ENCODE data around the gene U2AF1L4. TPM values are rescaled to one million over a fixed set of nuclear protein-coding genes. Genes with fewer than 3 reads are reported as not detected.

Gene U2AF1L4
- total RNA-seq, 1 experiment from 2014 or later = 17.6 TPM

DNA sequence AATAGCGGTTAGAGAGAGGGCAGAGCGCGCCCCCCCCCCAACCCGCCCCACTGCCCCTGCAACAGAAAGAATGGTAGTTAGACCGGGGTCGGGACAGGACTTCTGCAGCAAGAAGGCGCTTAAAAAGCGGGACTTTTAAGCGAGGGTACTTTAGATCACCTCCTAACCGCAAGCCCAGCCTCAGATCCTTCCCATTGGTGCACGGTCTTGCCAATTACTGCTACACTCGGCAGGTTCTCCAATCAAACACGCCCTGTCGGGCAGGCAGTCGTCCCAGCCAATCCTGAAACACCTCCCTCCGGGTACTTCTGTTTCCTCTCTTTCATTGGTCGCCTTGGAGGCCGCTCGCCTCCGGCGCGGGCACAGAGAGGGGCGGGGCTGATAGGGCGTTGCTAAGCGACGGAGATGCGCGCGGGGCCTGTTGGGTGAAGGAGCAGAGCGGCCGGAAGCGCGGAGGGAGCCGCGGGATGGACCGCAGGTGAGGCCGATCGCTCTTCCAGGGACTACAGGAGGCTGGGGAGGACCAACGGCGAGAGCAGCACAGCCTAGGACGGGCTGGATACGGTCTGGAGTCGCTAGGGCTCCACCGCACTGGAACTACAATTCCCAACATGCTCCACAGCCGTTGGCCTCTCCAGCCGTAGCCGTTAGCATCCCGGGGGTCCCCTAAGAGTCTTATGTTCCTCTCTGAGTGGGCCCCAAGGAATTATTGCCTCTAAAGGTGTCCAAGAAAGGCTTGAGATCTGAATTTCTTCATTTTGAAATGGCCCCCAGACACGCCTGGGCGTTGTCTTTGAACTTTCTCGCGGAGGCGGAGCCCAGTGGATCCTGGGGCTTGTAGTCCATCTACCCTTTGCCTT lies 12.8 kb upstream of the U2AF1L4 start, which contains the start of gene PROSER3:
TSS of gene PROSER3 (plus strand) at position 428 of the 860 bp plus-strand sequence. CDS start at position 468, 40 bp downstream.
- no peaks in the 10 kb centered on the region for H3K9me3 ChIP-seq (replicated peaks)
- no peaks in the 10 kb centered on the region for H3K27me3 ChIP-seq (replicated peaks)

GRCh38 chr19:35757231-35757748 lies 12.1 kb upstream of the U2AF1L4 start:
- Histone ChIP-seq H3K4me1 (replicated peaks) (peaks cover 16% of the 10 kb centered on the region), H3K9me3 (replicated peaks) (no peaks in the 10 kb centered on the region), H3K4me3 (peak overlapping the region; percentile 61), H3K27ac (peak overlapping the region; percentile 44), H3K36me3 (peaks cover 39% of the 10 kb centered on the region), H3K27me3 (replicated peaks) (no peaks in the 10 kb centered on the region)
- peak in 1 of 2 experiments; percentile 74 for DNase-seq (ENCODE audit: low read depth in 1 of 2, low spot score in 2 of 2)

More for the DNA sequence above, 12.8 kb upstream of the U2AF1L4 start, which contains the start of gene PROSER3:
- Histone ChIP-seq H3K4me1 (replicated peaks) (peaks cover 16% of the 10 kb centered on the region), H3K4me3 (peak within 1 kb of the TSS; percentile 61), H3K27ac (peak within 1 kb of the TSS; percentile 86), H3K36me3 (peaks cover 33% of the 10 kb centered on the region)
- peak; percentile 99 for DNase-seq (ENCODE audit: low read depth in 1 of 2, low spot score in 2 of 2)

DNA sequence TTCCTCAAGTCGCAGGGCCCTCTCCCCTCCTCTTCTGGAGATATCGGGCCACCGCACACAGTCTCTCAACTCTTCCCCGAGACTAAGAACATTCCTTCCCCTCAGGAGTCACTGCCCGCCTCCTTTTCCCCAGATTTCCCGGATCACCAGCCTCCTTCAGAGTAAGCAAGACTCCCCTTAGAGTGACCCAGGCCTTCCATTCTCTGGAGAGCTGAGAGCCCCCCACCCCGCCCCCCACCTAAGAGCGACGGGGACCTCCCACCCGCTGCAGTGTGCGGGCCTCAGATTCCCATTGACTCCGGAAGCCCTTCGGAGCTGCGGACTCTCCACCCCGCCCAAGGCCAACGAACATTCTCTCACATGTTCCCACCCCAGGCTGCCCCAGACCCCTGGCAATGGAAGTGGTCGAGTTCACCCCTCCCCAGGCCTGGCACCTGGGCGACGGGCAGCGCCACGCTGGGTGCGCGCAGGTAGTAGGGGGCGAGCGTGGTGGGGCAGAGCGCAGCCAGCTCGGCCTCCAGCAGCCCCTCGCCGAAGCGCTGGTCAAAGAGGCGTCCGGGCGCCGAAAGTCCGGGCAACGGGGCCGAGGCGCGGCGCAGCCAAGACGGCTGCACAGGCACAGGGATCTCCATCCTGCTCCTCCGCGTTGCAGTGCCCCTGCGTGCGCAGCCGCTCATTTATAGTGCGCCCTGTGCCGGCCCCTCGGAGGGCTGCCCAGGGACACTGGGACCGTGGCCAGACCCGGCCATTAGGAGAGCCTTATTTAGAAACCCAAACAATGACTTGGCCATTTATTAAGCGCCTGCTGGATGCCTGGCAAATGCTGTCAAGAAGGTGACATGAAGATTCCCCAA lies 11.4 kb upstream of the U2AF1L4 start, which contains the start of gene HSPB6:
TSS of gene HSPB6 (minus strand) at position 653 of the 854 bp plus-strand sequence. CDS start at position 632, 21 bp downstream.
- peak within 1 kb of the TSS; percentile 61 for H3K4me3 ChIP-seq
- no peaks in the 10 kb centered on the region for H3K27me3 ChIP-seq (replicated peaks)
- peak within 1 kb of the TSS; percentile 44 for H3K27ac ChIP-seq
- peaks cover 41% of the 10 kb centered on the region for H3K36me3 ChIP-seq
- DNase-seq (ENCODE audit: low read depth in 1 of 2, low spot score in 2 of 2) = no peak
- no peaks in the 10 kb centered on the region for H3K9me3 ChIP-seq (replicated peaks)
- peaks cover 16% of the 10 kb centered on the region for H3K4me1 ChIP-seq (replicated peaks)

GRCh38 chr19:35755550-35756376 lies 10.5 kb upstream of the U2AF1L4 start:
- Histone ChIP-seq H3K4me3 (no peak overlapping the region), H3K4me1 (replicated peaks) (peaks cover 16% of the 10 kb centered on the region), H3K36me3 (peaks cover 34% of the 10 kb centered on the region), H3K27me3 (replicated peaks) (no peaks in the 10 kb centered on the region), H3K9me3 (replicated peaks) (no peaks in the 10 kb centered on the region), H3K27ac (no peak overlapping the region)
- peak in 1 of 2 experiments; percentile 42 for DNase-seq (ENCODE audit: low read depth in 1 of 2, low spot score in 2 of 2)

DNA sequence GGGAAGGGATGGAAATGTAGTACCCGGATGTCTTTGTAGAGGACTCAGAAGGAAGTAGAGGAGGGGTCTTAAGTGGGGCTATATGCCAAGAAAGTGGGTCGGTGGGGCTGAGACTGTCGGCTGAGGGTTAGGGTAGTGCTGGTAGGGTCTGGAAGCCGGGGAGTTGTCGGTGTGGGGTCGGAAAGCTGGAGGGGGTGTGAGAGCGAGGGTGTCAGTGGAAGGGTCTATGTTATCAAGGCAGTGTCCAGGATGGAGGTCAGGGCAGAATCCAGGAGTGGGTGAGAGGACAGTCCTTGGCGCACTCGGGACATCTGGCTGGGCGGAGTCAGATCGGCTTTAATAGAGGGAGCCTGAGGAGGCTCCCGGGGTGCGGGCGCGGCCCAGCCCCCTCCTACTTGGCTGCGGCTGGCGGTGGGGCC lies 9.9 kb upstream of the U2AF1L4 start:
- Histone ChIP-seq H3K27me3 (replicated peaks) (no peaks in the 10 kb centered on the region), H3K36me3 (peaks cover 28% of the 10 kb centered on the region), H3K4me1 (replicated peaks) (peaks cover 16% of the 10 kb centered on the region), H3K4me3 (no peak overlapping the region), H3K27ac (no peak overlapping the region), H3K9me3 (replicated peaks) (no peaks in the 10 kb centered on the region)
- DNase-seq (ENCODE audit: low read depth in 1 of 2, low spot score in 2 of 2) = no peak

- no peak for DNase-seq (ENCODE audit: low read depth in 1 of 2, low spot score in 2 of 2)
- Histone ChIP-seq H3K27ac (no peak overlapping the region), H3K9me3 (replicated peaks) (no peaks in the 10 kb centered on the region), H3K36me3 (peaks cover 24% of the 10 kb centered on the region), H3K4me3 (no peak overlapping the region), H3K4me1 (replicated peaks) (peaks cover 16% of the 10 kb centered on the region), H3K27me3 (replicated peaks) (no peaks in the 10 kb centered on the region)
Measured at GRCh38 chr19:35754370-35755130, 9.3 kb upstream of the U2AF1L4 start.

DNA sequence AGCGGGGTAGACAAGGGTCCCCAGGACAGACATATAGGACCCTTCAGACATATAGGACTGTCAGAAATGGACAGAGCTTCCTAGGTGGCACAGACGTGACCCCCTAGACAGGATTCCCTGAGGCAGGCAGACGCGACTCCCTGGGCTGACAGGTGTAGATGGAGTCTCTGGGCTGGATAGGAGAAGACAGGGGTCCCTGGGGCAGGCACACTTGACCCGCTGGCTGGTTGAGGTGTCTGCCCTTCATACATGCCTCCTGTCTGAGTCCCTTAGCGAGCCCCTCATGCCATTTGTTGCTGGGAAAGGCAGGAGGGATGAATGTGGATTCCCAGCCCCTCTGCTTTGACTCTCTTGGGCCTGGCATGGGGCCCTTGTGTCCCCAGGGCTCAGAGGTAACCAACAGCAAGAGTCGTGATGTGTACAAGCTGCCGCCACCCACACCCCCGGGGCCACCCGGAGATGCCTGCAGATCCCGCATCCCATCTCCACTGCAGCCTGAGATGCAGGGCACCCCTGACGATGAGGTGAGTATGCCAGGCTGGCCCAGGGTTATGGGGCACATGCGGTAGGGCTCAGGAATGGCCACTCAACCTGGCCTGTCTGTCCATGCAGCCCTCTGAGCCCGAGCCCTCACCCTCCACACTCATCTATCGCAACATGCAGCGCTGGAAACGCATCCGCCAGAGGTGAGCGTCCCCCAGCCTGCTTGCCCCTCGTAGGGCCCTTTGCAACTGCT lies 8.6 kb upstream of the U2AF1L4 start:
- Histone ChIP-seq H3K27ac (no peak overlapping the region), H3K36me3 (peaks cover 24% of the 10 kb centered on the region), H3K9me3 (replicated peaks) (no peaks in the 10 kb centered on the region), H3K4me1 (replicated peaks) (peaks cover 15% of the 10 kb centered on the region), H3K4me3 (no peak overlapping the region), H3K27me3 (replicated peaks) (no peaks in the 10 kb centered on the region)
- DNase-seq (ENCODE audit: low read depth in 1 of 2, low spot score in 2 of 2) = no peak

GRCh38 chr19:35752746-35753350 lies 7.6 kb upstream of the U2AF1L4 start:
- Histone ChIP-seq H3K9me3 (replicated peaks) (no peaks in the 10 kb centered on the region), H3K27me3 (replicated peaks) (no peaks in the 10 kb centered on the region), H3K4me3 (no peak overlapping the region), H3K27ac (no peak overlapping the region), H3K4me1 (replicated peaks) (peaks cover 14% of the 10 kb centered on the region), H3K36me3 (peaks cover 24% of the 10 kb centered on the region)
- DNase-seq (ENCODE audit: low read depth in 1 of 2, low spot score in 2 of 2) = peak in 1 of 2 experiments; percentile 42

- Histone ChIP-seq H3K4me3 (no peak overlapping the region), H3K36me3 (peaks cover 24% of the 10 kb centered on the region), H3K27me3 (replicated peaks) (no peaks in the 10 kb centered on the region), H3K4me1 (replicated peaks) (peaks cover 11% of the 10 kb centered on the region), H3K27ac (no peak overlapping the region), H3K9me3 (replicated peaks) (no peaks in the 10 kb centered on the region)
- no peak for DNase-seq (ENCODE audit: low read depth in 1 of 2, low spot score in 2 of 2)
Measured at GRCh38 chr19:35751839-35752745, 6.9 kb upstream of the U2AF1L4 start.

DNA sequence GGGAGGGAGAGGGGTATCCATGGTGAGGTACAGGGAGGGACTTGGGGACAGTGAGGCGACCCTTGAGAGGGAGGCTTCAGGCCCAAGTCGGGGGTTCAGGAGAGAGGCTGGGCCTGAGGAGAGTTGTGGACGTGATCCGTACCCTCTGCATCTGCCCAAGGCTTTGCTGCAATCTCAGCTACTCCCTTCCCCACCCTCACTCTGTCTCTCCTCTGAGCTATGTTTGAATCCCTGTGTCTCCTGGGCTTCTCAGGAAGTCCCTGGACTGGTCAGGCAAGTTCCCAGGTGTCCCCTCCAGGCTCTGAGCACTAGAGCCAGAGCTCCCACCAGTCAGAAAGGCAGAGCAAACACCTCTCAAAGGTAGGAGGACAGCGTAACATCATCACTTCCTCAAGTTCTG lies 4.9 kb upstream of the U2AF1L4 start:
- Histone ChIP-seq H3K36me3 (peaks cover 24% of the 10 kb centered on the region), H3K27me3 (replicated peaks) (no peaks in the 10 kb centered on the region), H3K27ac (no peak overlapping the region), H3K4me3 (no peak overlapping the region), H3K9me3 (replicated peaks) (no peaks in the 10 kb centered on the region), H3K4me1 (replicated peaks) (peaks cover 11% of the 10 kb centered on the region)
- DNase-seq (ENCODE audit: low read depth in 1 of 2, low spot score in 2 of 2) = no peak
